ENCODE data around the gene NTRK3. TPM values are rescaled to one million over a fixed set of nuclear protein-coding genes. Genes with fewer than 3 reads are reported as not detected.

NTRK3 gene
- total RNA-seq, 1 donor from 2014 or later, result not detected

- Mint-ChIP-seq H3K4me1 (ENCODE audit: unreplicated experiment) (no peaks in the 10 kb centered on the region), H3K27ac (ENCODE audit: unreplicated experiment) (no peak overlapping the region), H3K4me3 (ENCODE audit: unreplicated experiment) (no peak overlapping the region), H3K36me3 (ENCODE audit: unreplicated experiment) (no peaks in the 10 kb centered on the region), H3K9me3 (ENCODE audit: unreplicated experiment) (peaks cover 30% of the 10 kb centered on the region), H3K27me3 (ENCODE audit: unreplicated experiment) (no peaks in the 10 kb centered on the region)
- no peak for TF ChIP-seq CTCF (IDR thresholded peaks at IDR 0.05)
- no peak for DNase-seq (ENCODE audit: extremely low spot score, unreplicated experiment)
Observed at GRCh38 chr15:88155310-88155709, 101.2 kb downstream of the NTRK3 start.

GRCh38 chr15:88152672-88153071, 103.9 kb downstream of the NTRK3 start:
- no peaks in the 10 kb centered on the region for H3K36me3 Mint-ChIP-seq (ENCODE audit: unreplicated experiment)
- H3K4me3 Mint-ChIP-seq (ENCODE audit: unreplicated experiment), result no peak overlapping the region
- DNase-seq (ENCODE audit: extremely low spot score, unreplicated experiment), result no peak
- no peak overlapping the region for H3K27ac Mint-ChIP-seq (ENCODE audit: unreplicated experiment)
- no peak for TF ChIP-seq CTCF (IDR thresholded peaks at IDR 0.05)
- no peaks in the 10 kb centered on the region for H3K27me3 Mint-ChIP-seq (ENCODE audit: unreplicated experiment)
- H3K9me3 Mint-ChIP-seq (ENCODE audit: unreplicated experiment), result peaks cover 41% of the 10 kb centered on the region
- H3K4me1 Mint-ChIP-seq (ENCODE audit: unreplicated experiment), result no peaks in the 10 kb centered on the region

DNA sequence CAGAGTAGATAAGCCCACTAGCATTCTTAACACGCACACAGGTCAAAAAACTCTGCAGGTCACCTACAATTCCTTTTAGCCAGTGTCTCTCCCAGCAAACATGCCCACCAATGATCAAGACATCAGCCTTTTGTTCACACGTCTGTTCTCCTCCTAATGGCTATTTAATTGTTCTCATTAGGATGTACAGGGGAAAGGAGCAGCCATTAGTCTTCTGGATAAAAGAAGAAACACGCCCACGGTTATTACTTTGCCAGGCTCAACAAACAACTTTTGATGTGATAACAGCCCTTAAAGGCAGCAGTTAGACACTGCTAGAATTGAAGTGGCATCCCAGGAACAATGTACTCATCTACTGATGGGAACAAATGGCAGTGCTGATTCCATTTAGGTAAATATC, 108.8 kb downstream of the NTRK3 start:
- Mint-ChIP-seq H3K9me3 (ENCODE audit: unreplicated experiment) (peaks cover 33% of the 10 kb centered on the region), H3K27me3 (ENCODE audit: unreplicated experiment) (no peaks in the 10 kb centered on the region), H3K4me1 (ENCODE audit: unreplicated experiment) (no peaks in the 10 kb centered on the region), H3K27ac (ENCODE audit: unreplicated experiment) (no peak overlapping the region), H3K4me3 (ENCODE audit: unreplicated experiment) (no peak overlapping the region), H3K36me3 (ENCODE audit: unreplicated experiment) (no peaks in the 10 kb centered on the region)
- DNase-seq (ENCODE audit: extremely low spot score, unreplicated experiment), result no peak
- no peak for TF ChIP-seq CTCF (IDR thresholded peaks at IDR 0.05)

GRCh38 chr15:88144921-88145653, 111.5 kb downstream of the NTRK3 start:
- Mint-ChIP-seq H3K27ac (ENCODE audit: unreplicated experiment) (no peak overlapping the region), H3K4me3 (ENCODE audit: unreplicated experiment) (no peak overlapping the region), H3K36me3 (ENCODE audit: unreplicated experiment) (no peaks in the 10 kb centered on the region), H3K4me1 (ENCODE audit: unreplicated experiment) (no peaks in the 10 kb centered on the region), H3K27me3 (ENCODE audit: unreplicated experiment) (no peaks in the 10 kb centered on the region), H3K9me3 (ENCODE audit: unreplicated experiment) (peaks cover 39% of the 10 kb centered on the region)
- no peak for TF ChIP-seq CTCF (IDR thresholded peaks at IDR 0.05)
- DNase-seq (ENCODE audit: extremely low spot score, unreplicated experiment), result no peak

DNA sequence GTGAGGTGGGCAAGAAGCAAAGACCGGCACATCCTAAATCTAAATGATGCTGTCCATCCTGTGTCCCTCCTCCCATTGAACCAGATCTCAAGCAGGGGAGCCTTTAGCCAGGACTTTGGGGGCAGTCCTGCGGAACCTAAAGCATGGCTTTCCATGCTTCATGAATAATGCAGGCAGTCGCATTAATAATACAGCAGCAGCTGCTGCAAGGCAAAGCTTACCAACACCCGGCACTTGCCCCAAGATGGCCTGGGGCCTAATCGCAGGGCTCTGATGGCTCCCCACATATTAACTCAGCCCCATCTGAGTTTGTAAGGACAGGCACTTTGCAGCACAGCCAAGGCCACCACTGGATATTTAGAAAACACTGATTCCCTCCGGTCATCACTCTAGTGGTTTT, 114.4 kb downstream of the NTRK3 start:
- Mint-ChIP-seq H3K27ac (ENCODE audit: unreplicated experiment) (no peak overlapping the region), H3K36me3 (ENCODE audit: unreplicated experiment) (no peaks in the 10 kb centered on the region), H3K9me3 (ENCODE audit: unreplicated experiment) (peaks cover 36% of the 10 kb centered on the region)

More for the DNA sequence above, 114.4 kb downstream of the NTRK3 start:
- TF ChIP-seq CTCF (IDR thresholded peaks at IDR 0.05), result no peak
- DNase-seq (ENCODE audit: extremely low spot score, unreplicated experiment), result no peak
- no peak overlapping the region for H3K4me3 Mint-ChIP-seq (ENCODE audit: unreplicated experiment)
- no peaks in the 10 kb centered on the region for H3K4me1 Mint-ChIP-seq (ENCODE audit: unreplicated experiment)
- no peaks in the 10 kb centered on the region for H3K27me3 Mint-ChIP-seq (ENCODE audit: unreplicated experiment)

All from osteocyte (in vitro differentiated cells).